Calu3 (cell line): ENCODE data around the gene GJC1. TPM values are rescaled to one million over a fixed set of nuclear protein-coding genes. Genes with fewer than 3 reads are reported as not detected.

Source experiments
- BruUV-seq: library from RNA; stranded (reverse); fragments of 400-500 nt; replicated peaks from 2 replicates; lab custom pipeline; 2021; lab: Mats Ljungman, UMichigan
- CTCF ChIA-PET: fragments of 300-600 bp; sonication (Branson Sonifier 250); formaldehyde crosslinking; loops from one replicate; lab custom pipeline; 2022; ENCODE audit warnings: antibody characterized with exemption; lab: Charles Lee
- DNase-seq: peaks from one replicate; pipeline ENCODE4 v3.0.0; 2022
- H3K27ac Mint-ChIP-seq: one replicate; pipeline ENCODE4 v1.8.0; 2022; ENCODE audit warnings: mixed read lengths; ENCODE audit not compliant: unreplicated experiment
- H3K27me3 Mint-ChIP-seq: one replicate; pipeline ENCODE4 v1.8.0; 2022; ENCODE audit warnings: mixed read lengths; ENCODE audit not compliant: unreplicated experiment
- H3K36me3 Mint-ChIP-seq: one replicate; pipeline ENCODE4 v1.8.0; 2022; ENCODE audit warnings: mild to moderate bottlenecking, moderate library complexity, mixed read lengths; ENCODE audit not compliant: insufficient read depth, unreplicated experiment
- H3K4me1 Mint-ChIP-seq: one replicate; pipeline ENCODE4 v1.8.0; 2022; ENCODE audit warnings: mild to moderate bottlenecking, low read depth, mixed read lengths; ENCODE audit not compliant: unreplicated experiment
- H3K4me3 Mint-ChIP-seq: one replicate; pipeline ENCODE4 v1.8.0; 2022; ENCODE audit warnings: mild to moderate bottlenecking, low read depth, moderate library complexity, mixed read lengths; ENCODE audit not compliant: unreplicated experiment
- H3K9me3 Mint-ChIP-seq: one replicate; pipeline ENCODE4 v1.8.0; 2022; ENCODE audit warnings: low read depth, mixed read lengths; ENCODE audit not compliant: unreplicated experiment
- intact Hi-C: fragments of 100-400 bp; cut with micrococcal nuclease; formaldehyde crosslinking; loops from one replicate; pipeline ENCODE4 v1.10.0; 2022; ENCODE audit not compliant: unreplicated experiment
- total RNA-seq: library from RNA; stranded (reverse); gene quantifications from 2 replicates; pipeline ENCODE4 v1.2.3, GENCODE V29; 2022
- TF ChIP-seq, protein P1 (sequence below): fragments of 200-600 bp; IDR thresholded peaks from one replicate; pipeline ENCODE4 v1.8.0; 2022; ENCODE audit warnings: antibody characterized with exemption; ENCODE audit not compliant: unreplicated experiment

The GJC1 gene
- total RNA-seq, 1 experiment from 2014 or later, result 114 TPM

GRCh38 chr17:44792276-44792675 lies 37.8 kb downstream of the GJC1 start:
- intact Hi-C loops, result no loop called here
- no peak for DNase-seq
- no peaks in the 10 kb centered on the region for H3K9me3 Mint-ChIP-seq
- peaks cover 33% of the 10 kb centered on the region for H3K36me3 Mint-ChIP-seq
- no peak overlapping the region for H3K4me3 Mint-ChIP-seq
- CTCF ChIA-PET, result interaction anchor here (0.9 kb wide), 1 partner anchor 45 kb away, joined by 4 read pairs; no protein-coding TSS in a partner anchor
- peaks cover 22% of the 10 kb centered on the region for H3K4me1 Mint-ChIP-seq
- H3K27me3 Mint-ChIP-seq, result peaks cover 6% of the 10 kb centered on the region
- BruUV-seq, result no TSS peak
- H3K27ac Mint-ChIP-seq, result no peak overlapping the region
- TF ChIP-seq, protein P1, sequence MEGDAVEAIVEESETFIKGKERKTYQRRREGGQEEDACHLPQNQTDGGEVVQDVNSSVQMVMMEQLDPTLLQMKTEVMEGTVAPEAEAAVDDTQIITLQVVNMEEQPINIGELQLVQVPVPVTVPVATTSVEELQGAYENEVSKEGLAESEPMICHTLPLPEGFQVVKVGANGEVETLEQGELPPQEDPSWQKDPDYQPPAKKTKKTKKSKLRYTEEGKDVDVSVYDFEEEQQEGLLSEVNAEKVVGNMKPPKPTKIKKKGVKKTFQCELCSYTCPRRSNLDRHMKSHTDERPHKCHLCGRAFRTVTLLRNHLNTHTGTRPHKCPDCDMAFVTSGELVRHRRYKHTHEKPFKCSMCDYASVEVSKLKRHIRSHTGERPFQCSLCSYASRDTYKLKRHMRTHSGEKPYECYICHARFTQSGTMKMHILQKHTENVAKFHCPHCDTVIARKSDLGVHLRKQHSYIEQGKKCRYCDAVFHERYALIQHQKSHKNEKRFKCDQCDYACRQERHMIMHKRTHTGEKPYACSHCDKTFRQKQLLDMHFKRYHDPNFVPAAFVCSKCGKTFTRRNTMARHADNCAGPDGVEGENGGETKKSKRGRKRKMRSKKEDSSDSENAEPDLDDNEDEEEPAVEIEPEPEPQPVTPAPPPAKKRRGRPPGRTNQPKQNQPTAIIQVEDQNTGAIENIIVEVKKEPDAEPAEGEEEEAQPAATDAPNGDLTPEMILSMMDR, result no peak

DNA sequence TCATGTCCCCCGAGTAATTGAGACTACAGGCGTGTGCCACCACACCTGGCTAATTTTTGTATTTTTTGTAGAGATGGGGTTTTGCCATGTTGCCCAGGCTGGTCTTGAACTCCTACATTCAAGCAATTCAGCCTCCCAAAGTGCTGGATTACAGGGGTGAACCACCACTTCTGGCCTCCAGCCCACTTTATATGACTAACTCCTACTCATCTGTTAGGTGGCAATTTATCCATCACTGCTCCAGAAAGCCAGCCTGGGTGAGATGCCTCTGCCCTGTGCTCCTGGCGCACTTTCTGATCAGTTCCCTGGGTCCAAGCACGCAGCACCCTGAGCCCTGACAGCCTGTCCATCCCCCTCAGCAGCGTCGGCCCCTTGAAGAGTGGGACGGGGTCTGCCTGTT lies 41.9 kb downstream of the GJC1 start:
- Mint-ChIP-seq H3K4me3 (no peak overlapping the region), H3K4me1 (no peaks in the 10 kb centered on the region), H3K27me3 (peaks cover 16% of the 10 kb centered on the region), H3K9me3 (no peaks in the 10 kb centered on the region), H3K36me3 (peaks cover 22% of the 10 kb centered on the region), H3K27ac (no peak overlapping the region)
- no peak for DNase-seq
- CTCF ChIA-PET, result no interaction called here
- intact Hi-C loops, result no loop called here
- TF ChIP-seq, protein P1, result no peak
- no TSS peak for BruUV-seq

GRCh38 chr17:44787271-44787940 lies 42.7 kb downstream of the GJC1 start:
- Mint-ChIP-seq H3K27ac (peak overlapping the region; percentile 2), H3K36me3 (peaks cover 15% of the 10 kb centered on the region), H3K9me3 (no peaks in the 10 kb centered on the region), H3K4me1 (no peaks in the 10 kb centered on the region), H3K4me3 (no peak overlapping the region), H3K27me3 (peaks cover 16% of the 10 kb centered on the region)
- no TSS peak for BruUV-seq
- intact Hi-C loops, result no loop called here
- TF ChIP-seq, protein P1, result no peak
- DNase-seq, result no peak
- CTCF ChIA-PET, result no interaction called here

DNA sequence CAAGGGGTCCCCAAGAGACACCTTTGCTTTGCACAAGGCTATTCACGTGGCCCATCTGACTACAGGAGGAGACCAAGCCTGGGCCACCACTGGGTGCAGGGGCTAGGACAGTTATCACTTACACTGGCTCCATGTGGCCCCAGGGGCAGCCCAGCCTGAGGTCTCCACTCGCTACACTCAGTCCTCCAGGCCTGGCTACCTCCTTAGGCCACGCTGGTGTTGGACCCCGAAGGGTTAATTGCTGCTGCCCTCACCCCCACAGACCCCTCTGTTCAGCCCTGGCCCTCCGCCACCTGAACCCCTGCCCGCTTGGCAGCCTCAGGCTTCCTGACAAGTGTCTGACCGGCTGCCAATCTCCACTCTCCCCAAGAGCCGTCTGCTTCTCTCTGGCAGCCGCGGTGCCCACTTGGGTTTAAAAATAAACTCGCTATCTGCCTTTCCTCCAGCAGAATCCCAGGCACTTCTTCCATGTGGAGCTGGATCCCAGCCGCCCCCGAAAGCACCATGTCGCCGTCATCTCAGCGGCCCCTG lies 43.5 kb downstream of the GJC1 start:
- Mint-ChIP-seq H3K9me3 (no peaks in the 10 kb centered on the region), H3K4me3 (no peak overlapping the region), H3K27ac (peak overlapping the region; percentile 2), H3K27me3 (peaks cover 16% of the 10 kb centered on the region), H3K4me1 (no peaks in the 10 kb centered on the region), H3K36me3 (peaks cover 12% of the 10 kb centered on the region)
- CTCF ChIA-PET, result interaction anchor here (1.1 kb wide), 1 partner anchor 21 kb away, joined by 3 read pairs; no protein-coding TSS in a partner anchor
- DNase-seq, result no peak
- intact Hi-C loops, result no loop called here
- TF ChIP-seq, protein P1, result no peak
- BruUV-seq, result no TSS peak
